ENCODE data around the gene LRBA. TPM values are rescaled to one million over a fixed set of nuclear protein-coding genes. Genes with fewer than 3 reads are reported as not detected.

LRBA gene
- total RNA-seq, 1 donor from 2014 or later, result 93.1 TPM

DNA sequence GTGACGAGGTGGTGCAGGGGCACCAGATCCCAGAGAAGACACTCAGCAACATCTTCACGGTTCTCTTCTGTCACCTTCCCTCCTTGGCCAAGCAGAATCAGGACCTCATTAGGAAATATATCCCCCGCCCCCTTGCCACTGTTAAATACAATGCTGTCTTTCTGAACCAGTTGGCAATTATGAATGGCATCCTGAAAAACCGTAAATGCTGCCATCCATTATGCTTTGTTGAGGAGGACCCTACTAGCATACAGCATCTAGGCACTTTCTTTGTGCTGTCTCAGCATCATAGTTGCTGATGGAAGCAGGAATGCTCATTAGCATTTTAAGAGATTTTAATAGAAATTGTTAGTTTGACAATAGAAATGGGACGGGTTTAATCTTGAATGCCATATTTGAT, 798.4 kb downstream of the LRBA start:
- DNase-seq (ENCODE audit: low spot score), result no peak

DNA sequence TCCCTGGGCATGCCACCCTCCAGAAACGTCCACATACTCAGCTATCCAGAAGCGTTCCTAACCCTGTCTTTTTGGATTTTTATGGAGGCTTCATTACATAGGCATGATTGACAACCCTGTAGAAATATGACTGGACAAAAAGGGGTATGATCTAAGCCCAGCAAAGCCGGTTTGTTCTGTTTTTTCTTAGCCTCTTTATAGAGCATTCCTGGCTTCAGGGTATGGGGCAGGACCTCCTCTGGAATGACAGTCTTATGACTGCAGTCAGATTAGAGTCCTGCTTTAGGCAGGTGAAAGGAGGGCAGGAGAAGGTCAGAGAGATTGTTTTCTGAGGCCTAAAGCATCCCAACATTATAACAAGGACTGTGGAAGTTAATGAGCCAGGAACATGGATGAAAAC, 799.5 kb downstream of the LRBA start:
- no peak for DNase-seq (ENCODE audit: low spot score)

Other genes with a start within 250 kb of the LRBA start
- gene RPS3A, start 84.3 kb upstream of the LRBA start, total RNA-seq, result 2,182 TPM